GM12878 (cell line): ENCODE data around the gene LCOR. TPM values are rescaled to one million over a fixed set of nuclear protein-coding genes. Genes with fewer than 3 reads are reported as not detected.

Source experiments
- ATAC-seq: fragments of 200-7000 bp; cut with Tn5 transposase; 3 replicates; pipeline ENCODE4 v1.9.1; 2020; ENCODE audit warnings: mild to moderate bottlenecking, moderate library complexity
- BruUV-seq: library from RNA; stranded (reverse); fragments of 400-500 nt; replicated peaks from 2 replicates; lab custom pipeline; 2021; lab: Mats Ljungman, UMichigan
- CTCF ChIA-PET: fragments of 300-600 bp; sonication (Branson Sonifier 250); formaldehyde crosslinking; extraction: SDS; loops from one replicate; lab custom pipeline; 2021; ENCODE audit warnings: inconsistent platforms; lab: Yijun Ruan, JAX
- POLR2A ChIA-PET: fragments of 350-600 bp; formaldehyde crosslinking; extraction: SDS; loops from one replicate; lab custom pipeline; 2021; ENCODE audit warnings: inconsistent platforms; lab: Charles Lee
- RAD21 ChIA-PET: fragments of 300-600 bp; sonication (Branson Sonifier 250); formaldehyde crosslinking; loops from one replicate; lab custom pipeline; 2023; ENCODE audit warnings: antibody characterized with exemption; ENCODE audit not compliant: unreplicated experiment; lab: Charles Lee
- SMC1A ChIA-PET: fragments of 300-600 bp; sonication (Branson Sonifier 250); formaldehyde crosslinking; loops from one replicate; lab custom pipeline; 2023; ENCODE audit not compliant: unreplicated experiment, uncharacterized antibody; lab: Charles Lee
- DNase-seq: peaks from one replicate; pipeline ENCODE4 v3.0.0-alpha.2; 2011; ENCODE audit warnings: low read depth, low spot score
- FAIRE-seq: peaks from 3 replicates; lab custom pipeline; 2011; peaks lifted over from hg19 to GRCh38; lab: Jason Lieb, UNC
- H2AFZ ChIP-seq: 2 replicates; pipeline ENCODE4 v1.6.0; 2011; ENCODE audit warnings: low read depth, low read length, control low read depth; ENCODE audit not compliant: control insufficient read depth
- H3K27ac ChIP-seq: 2 replicates; pipeline ENCODE4 v1.5.1; 2011; ENCODE audit warnings: control low read depth; ENCODE audit not compliant: control insufficient read depth, insufficient read depth
- H3K27me3 ChIP-seq, 2 experiments: replicated peaks in 1 of 2; 2 replicates each; pipeline versions ENCODE4 v1.6.0 to v1.6.1; 2011; ENCODE audit warnings: low read length in 1 of 2; ENCODE audit not compliant: control insufficient read depth in 2 of 2, insufficient read depth in 2 of 2
- H3K36me3 ChIP-seq, 2 experiments: 2 replicates each; pipeline ENCODE4 v1.5.1; 2011; ENCODE audit warnings: low read length in 1 of 2; ENCODE audit not compliant: control insufficient read depth in 2 of 2, insufficient read depth in 2 of 2
- H3K4me1 ChIP-seq: 2 replicates; pipeline ENCODE4 v1.6.1; 2011; ENCODE audit warnings: mild to moderate bottlenecking, low read length, moderate library complexity, mixed read lengths; ENCODE audit not compliant: control insufficient read depth, insufficient read depth
- H3K4me2 ChIP-seq: 2 replicates; pipeline ENCODE4 v1.6.0; 2011; ENCODE audit warnings: control low read depth; ENCODE audit not compliant: control insufficient read depth, insufficient read depth
- H3K4me3 ChIP-seq: fragments of 200-600 bp; sonication (generic); 2 replicates; pipeline ENCODE4 v1.5.1; 2016
- H3K79me2 ChIP-seq: 2 replicates; pipeline ENCODE4 v1.6.0; 2011; ENCODE audit warnings: low read length; ENCODE audit not compliant: control insufficient read depth, insufficient read depth
- H3K9ac ChIP-seq: 2 replicates; pipeline ENCODE4 v1.8.0; 2011; ENCODE audit warnings: low read length, control low read depth, mixed read lengths; ENCODE audit not compliant: control insufficient read depth, insufficient read depth
- H3K9me3 ChIP-seq: replicated peaks from 3 replicates; pipeline ENCODE4 v1.5.1; 2011; ENCODE audit warnings: mild to moderate bottlenecking, low read length; ENCODE audit not compliant: control insufficient read depth, insufficient read depth
- H4K20me1 ChIP-seq: 2 replicates; pipeline ENCODE4 v1.6.0; 2011; ENCODE audit not compliant: control insufficient read depth, insufficient read depth
- DPF2 ChIP-seq: fragments of 450-650 bp; IDR thresholded peaks from 2 replicates; pipeline ENCODE4 v1.6.1; 2017; ENCODE audit warnings: mild to moderate bottlenecking
- SUPT20H ChIP-seq: IDR thresholded peaks from 2 replicates; pipeline ENCODE4 v1.6.1; 2011; ENCODE audit warnings: low read depth, mild to moderate bottlenecking, low read length, moderate library complexity, borderline replicate concordance; ENCODE audit not compliant: control insufficient read depth
- ZBED1 ChIP-seq: IDR thresholded peaks from 2 replicates; pipeline ENCODE4 v1.6.1; 2016; ENCODE audit warnings: borderline replicate concordance
- ZNF207 ChIP-seq: fragments of 450-650 bp; IDR thresholded peaks from 2 replicates; pipeline ENCODE4 v1.6.1; 2014; ENCODE audit warnings: antibody characterized with exemption, mild to moderate bottlenecking, borderline replicate concordance
- WGBS: methylation state at CpG from one replicate; pipeline ENCODE4 v1.1.6; 2016; ENCODE audit warnings: low lambda C conversion rate; ENCODE audit not compliant: insufficient replicate concordance, insufficient coverage; ENCODE audit errors: missing lambda C conversion rate; 5-methylcytosine and 5-hydroxymethylcytosine counted together
- in situ Hi-C: fragments of 300-500 bp; cut with MboI; formaldehyde crosslinking; loops from 9 replicates; pipeline ENCODE4 v1.14.3; 2018; ENCODE audit warnings: mixed read lengths
- intact Hi-C: fragments of 100-400 bp; cut with micrococcal nuclease; formaldehyde crosslinking; loops from one replicate; pipeline ENCODE4 v1.14.2; 2022; ENCODE audit not compliant: unreplicated experiment
- polyA plus RNA-seq, 11 experiments: library from polyadenylated mRNA; depleted of rRNA in 4 of 11; unstranded in 6 of 11; stranded (reverse) in 5 of 11; fragments of >200 nt; fragmentation: Nextera tagmentation in 4 of 11; fragmentation: Illumina TruSeq in 1 of 11; extraction: Ambion mirVana in 4 of 11; extraction: Trizol in 1 of 11; gene quantifications; 1 replicate in 1 of 11; 2 replicates in 10 of 11; pipeline versions ENCODE4 v1.2.1 to v1.2.3, GENCODE V29; 2011 to 2016; ENCODE audit warnings: inconsistent platforms in 2 of 11, missing spikeins in 2 of 11, low read depth in 1 of 11
- total RNA-seq, 4 experiments: library from RNA; depleted of rRNA in 3 of 4; stranded (reverse); fragments of >200 nt in 3 of 4; fragmentation: Illumina TruSeq in 1 of 4; extraction: Trizol in 1 of 4; gene quantifications; 2 replicates each; pipeline versions ENCODE4 v1.2.1 to v1.2.3, GENCODE V29; 2013 to 2021
- TF ChIP-seq, protein P1 (sequence below): fragments of 450-650 bp; IDR thresholded peaks from 2 replicates; pipeline ENCODE4 v1.6.1; 2017; ENCODE audit warnings: mild to moderate bottlenecking, moderate library complexity
- TF ChIP-seq, protein P2 (sequence below): IDR thresholded peaks from 2 replicates; pipeline ENCODE4 v1.6.1; 2012; ENCODE audit warnings: low read depth, low read length, improper control_type of control experiment
- TF ChIP-seq, protein P3 (sequence below): IDR thresholded peaks from 2 replicates; pipeline ENCODE4 v1.6.1; 2012; ENCODE audit warnings: low read length, inconsistent platforms

The LCOR gene
- total and polyA plus RNA-seq, 10 of the 15 experiments (the other 5 are each of a cell fraction or from before 2014, with no cell fraction given), result 1.6 to 22.0 (median 13.2) TPM

DNA sequence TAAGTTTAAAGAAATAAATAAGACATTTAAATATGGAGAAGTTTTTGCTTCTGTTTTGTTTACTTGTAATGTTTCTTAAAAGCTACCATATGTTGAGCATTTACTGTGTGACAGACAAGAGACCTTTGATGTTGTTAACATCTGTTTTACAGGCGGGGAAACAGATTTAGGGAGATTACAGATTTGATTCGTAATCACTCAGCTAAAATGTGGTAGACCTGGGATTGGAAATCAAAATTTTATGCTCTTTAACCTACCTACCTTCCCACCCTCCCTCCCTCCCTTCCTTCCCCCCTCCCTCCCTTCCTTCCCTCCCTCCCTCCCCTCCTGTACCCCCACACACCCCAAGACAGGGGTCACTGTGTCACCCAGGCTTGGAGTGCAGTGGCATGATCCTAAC is 11.7 kb downstream of the LCOR start (continued):
- TF ChIP-seq, protein P1, sequence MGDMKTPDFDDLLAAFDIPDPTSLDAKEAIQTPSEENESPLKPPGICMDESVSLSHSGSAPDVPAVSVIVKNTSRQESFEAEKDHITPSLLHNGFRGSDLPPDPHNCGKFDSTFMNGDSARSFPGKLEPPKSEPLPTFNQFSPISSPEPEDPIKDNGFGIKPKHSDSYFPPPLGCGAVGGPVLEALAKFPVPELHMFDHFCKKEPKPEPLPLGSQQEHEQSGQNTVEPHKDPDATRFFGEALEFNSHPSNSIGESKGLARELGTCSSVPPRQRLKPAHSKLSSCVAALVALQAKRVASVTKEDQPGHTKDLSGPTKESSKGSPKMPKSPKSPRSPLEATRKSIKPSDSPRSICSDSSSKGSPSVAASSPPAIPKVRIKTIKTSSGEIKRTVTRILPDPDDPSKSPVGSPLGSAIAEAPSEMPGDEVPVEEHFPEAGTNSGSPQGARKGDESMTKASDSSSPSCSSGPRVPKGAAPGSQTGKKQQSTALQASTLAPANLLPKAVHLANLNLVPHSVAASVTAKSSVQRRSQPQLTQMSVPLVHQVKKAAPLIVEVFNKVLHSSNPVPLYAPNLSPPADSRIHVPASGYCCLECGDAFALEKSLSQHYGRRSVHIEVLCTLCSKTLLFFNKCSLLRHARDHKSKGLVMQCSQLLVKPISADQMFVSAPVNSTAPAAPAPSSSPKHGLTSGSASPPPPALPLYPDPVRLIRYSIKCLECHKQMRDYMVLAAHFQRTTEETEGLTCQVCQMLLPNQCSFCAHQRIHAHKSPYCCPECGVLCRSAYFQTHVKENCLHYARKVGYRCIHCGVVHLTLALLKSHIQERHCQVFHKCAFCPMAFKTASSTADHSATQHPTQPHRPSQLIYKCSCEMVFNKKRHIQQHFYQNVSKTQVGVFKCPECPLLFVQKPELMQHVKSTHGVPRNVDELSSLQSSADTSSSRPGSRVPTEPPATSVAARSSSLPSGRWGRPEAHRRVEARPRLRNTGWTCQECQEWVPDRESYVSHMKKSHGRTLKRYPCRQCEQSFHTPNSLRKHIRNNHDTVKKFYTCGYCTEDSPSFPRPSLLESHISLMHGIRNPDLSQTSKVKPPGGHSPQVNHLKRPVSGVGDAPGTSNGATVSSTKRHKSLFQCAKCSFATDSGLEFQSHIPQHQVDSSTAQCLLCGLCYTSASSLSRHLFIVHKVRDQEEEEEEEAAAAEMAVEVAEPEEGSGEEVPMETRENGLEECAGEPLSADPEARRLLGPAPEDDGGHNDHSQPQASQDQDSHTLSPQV, result no peak
- no peak for TF ChIP-seq SUPT20H
- no peak for TF ChIP-seq DPF2
- TF ChIP-seq ZBED1, result no peak
- TF ChIP-seq ZNF207, result no peak

DNA sequence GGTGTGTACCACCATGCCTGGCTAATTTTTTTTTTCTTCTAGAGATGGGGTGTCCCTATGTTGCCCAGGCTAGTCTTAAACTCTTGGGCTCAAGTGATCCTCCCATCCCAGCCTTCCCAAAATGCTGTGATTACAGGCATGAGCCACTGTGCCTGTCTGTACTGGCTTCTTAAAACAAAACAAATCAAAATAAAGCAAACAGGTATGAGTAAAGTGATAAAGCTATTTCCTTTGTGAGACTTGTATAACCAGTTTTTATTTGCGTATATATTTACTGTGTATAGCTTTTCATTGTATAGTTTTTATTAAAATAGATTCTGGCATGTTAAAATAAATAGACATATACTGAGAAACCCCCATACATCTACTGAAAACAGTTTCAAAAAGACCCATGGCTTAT is 14.3 kb downstream of the LCOR start:
- intact Hi-C loops (no loop called here), in situ Hi-C loops (no loop called here)
- Histone ChIP-seq H3K4me1 (no peaks in the 10 kb centered on the region), H3K79me2 (peaks cover 87% of the 10 kb centered on the region), H3K27me3 (no peaks in the 10 kb centered on the region), H2AFZ (no peak overlapping the region), H3K36me3 (peaks cover 0 to 1% of the 10 kb centered on the region in 2 experiments; a peak in 2 of 4 replicates), H3K27ac (no peak overlapping the region), H3K4me3 (no peak overlapping the region), H3K9ac (no peak overlapping the region), H4K20me1 (0 out of 2 replicates have a peak, but pooled peaks cover 2% of the 10 kb centered on the region), H3K4me2 (no peak overlapping the region), H3K9me3 (no peaks in the 10 kb centered on the region)
- ChIA-PET CTCF (interaction anchor here (1.3 to 1.4 kb wide), 2 partner anchors 9 to 179 kb away, joined by 4 to 6 read pairs; no protein-coding TSS in a partner anchor), SMC1A (interaction anchor here (0.6 to 2.2 kb wide), 3 partner anchors 10 to 24 kb away, joined by 3 to 7 read pairs (median 6); no protein-coding TSS in a partner anchor), RAD21 (interaction anchor here (1.0 kb wide), 1 partner anchor 178 kb away, joined by 3 read pairs; no protein-coding TSS in a partner anchor), POLR2A (no interaction called here)
- no peak for DNase-seq
- FAIRE-seq, result no peak
- ATAC-seq, result no peak
- TF ChIP-seq, protein P2, sequence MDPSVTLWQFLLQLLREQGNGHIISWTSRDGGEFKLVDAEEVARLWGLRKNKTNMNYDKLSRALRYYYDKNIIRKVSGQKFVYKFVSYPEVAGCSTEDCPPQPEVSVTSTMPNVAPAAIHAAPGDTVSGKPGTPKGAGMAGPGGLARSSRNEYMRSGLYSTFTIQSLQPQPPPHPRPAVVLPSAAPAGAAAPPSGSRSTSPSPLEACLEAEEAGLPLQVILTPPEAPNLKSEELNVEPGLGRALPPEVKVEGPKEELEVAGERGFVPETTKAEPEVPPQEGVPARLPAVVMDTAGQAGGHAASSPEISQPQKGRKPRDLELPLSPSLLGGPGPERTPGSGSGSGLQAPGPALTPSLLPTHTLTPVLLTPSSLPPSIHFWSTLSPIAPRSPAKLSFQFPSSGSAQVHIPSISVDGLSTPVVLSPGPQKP, result no peak
- TF ChIP-seq, protein P3, sequence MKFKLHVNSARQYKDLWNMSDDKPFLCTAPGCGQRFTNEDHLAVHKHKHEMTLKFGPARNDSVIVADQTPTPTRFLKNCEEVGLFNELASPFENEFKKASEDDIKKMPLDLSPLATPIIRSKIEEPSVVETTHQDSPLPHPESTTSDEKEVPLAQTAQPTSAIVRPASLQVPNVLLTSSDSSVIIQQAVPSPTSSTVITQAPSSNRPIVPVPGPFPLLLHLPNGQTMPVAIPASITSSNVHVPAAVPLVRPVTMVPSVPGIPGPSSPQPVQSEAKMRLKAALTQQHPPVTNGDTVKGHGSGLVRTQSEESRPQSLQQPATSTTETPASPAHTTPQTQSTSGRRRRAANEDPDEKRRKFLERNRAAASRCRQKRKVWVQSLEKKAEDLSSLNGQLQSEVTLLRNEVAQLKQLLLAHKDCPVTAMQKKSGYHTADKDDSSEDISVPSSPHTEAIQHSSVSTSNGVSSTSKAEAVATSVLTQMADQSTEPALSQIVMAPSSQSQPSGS, result no peak
- 48% methylated on average over 1 of the region's 1 CpG for WGBS
- no TSS peak for BruUV-seq
